HK-2 (cell line): ENCODE measurements around the gene EZH1.

Source experiments
- DNase-seq: peaks from one replicate; pipeline ENCODE4 v3.0.0-alpha.2; 2018; ENCODE audit not compliant: unreplicated experiment

The EZH1 gene

GRCh38 chr17:42744806-42745617 lies at the start of gene EZH1:
EZH1 (minus strand) TSS chr17:42745040; CDS start chr17:42728941, 16,099 bp downstream.
- DNase-seq = peak; percentile 94

- no peak for DNase-seq
These were observed 47.7 kb upstream of the EZH1 start for GRCh38 chr17:42792545-42792944.

- no peak for DNase-seq
These were observed 47.1 kb upstream of the EZH1 start for GRCh38 chr17:42791948-42792347.

- no peak for DNase-seq
These were observed 42.4 kb upstream of the EZH1 start for GRCh38 chr17:42787266-42787665.

GRCh38 chr17:42784811-42785592 lies 40.2 kb upstream of the EZH1 start:
- no peak for DNase-seq

GRCh38 chr17:42784409-42784808 lies 39.6 kb upstream of the EZH1 start:
- DNase-seq = no peak

GRCh38 chr17:42783791-42784138 lies 38.9 kb upstream of the EZH1 start:
- DNase-seq = no peak

- DNase-seq = peak; percentile 67
These were observed 38.4 kb upstream of the EZH1 start for GRCh38 chr17:42783062-42783790.

- DNase-seq = no peak
These were observed 37.6 kb upstream of the EZH1 start for GRCh38 chr17:42782166-42783061.

- no peak for DNase-seq
These were observed 36.9 kb upstream of the EZH1 start for GRCh38 chr17:42781639-42782165.

- DNase-seq = no peak
These were observed 36.2 kb upstream of the EZH1 start for GRCh38 chr17:42780851-42781638.

GRCh38 chr17:42779936-42780850 lies 35.4 kb upstream of the EZH1 start, which contains the start of gene WNK4:
WNK4 (plus strand) TSS chr17:42780610; CDS start chr17:42780699, 89 bp downstream.
- no peak for DNase-seq

GRCh38 chr17:42779304-42779935 lies 34.6 kb upstream of the EZH1 start:
- DNase-seq = no peak

- no peak for DNase-seq
These were observed 33.7 kb upstream of the EZH1 start for GRCh38 chr17:42778570-42778969.

GRCh38 chr17:42775534-42776098 lies 30.8 kb upstream of the EZH1 start:
- peak; percentile 65 for DNase-seq

GRCh38 chr17:42774066-42774745 lies 29.4 kb upstream of the EZH1 start:
- no peak for DNase-seq

- DNase-seq = peak; percentile 80
These were observed 28.6 kb upstream of the EZH1 start, which contains the start of gene VPS25 for GRCh38 chr17:42773290-42774035. VPS25 (plus strand) TSS chr17:42773449; CDS start chr17:42773476, 27 bp downstream.
